ENCODE data around the gene RANBP17.
A peak's percentile ranks its signal among the peaks of the same experiment; 100 is the strongest.
"Not testable (repeated sequence)": the region's sequence is repeated elsewhere in the genome, so short reads cannot be mapped to it uniquely, and the experiment has no call there.

Gene RANBP17

DNA sequence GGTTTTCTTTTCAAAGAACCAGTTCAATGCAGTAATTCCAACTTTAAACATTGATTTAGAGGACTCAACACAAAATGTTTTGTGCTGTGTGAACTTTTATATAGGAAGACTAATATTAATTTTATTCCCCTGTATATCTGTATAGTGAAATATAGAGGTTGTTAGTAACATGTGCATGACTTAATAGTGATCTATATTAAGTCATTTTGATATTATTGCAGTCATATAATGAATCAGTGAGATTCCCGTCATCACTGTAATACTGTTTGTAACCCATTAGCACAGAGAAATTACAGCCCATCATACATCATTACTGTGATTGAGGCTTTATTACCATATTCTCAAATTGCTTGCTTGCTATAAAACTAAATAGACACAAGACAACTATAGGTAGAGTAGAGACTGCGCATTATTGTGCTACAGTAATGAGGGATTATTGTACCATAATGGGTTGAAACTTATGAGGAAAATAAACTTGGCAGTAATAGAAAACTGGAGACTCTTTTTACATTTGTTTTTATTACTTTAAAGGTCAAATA is 170.7 kb downstream of the RANBP17 start:
- ChIA-PET CTCF (no interaction called here), POLR2A (no interaction called here)
- Histone ChIP-seq H3K9me3 (ENCODE audit: control insufficient read depth, insufficient read depth, low read depth, low read length) (no peaks in the 10 kb centered on the region), H3K4me3 (ENCODE audit: low read depth, low read length) (no peak overlapping the region), H3K27ac (ENCODE audit: extremely low read depth, low read depth, low read length) (no peak overlapping the region), H3K4me1 (ENCODE audit: control insufficient read depth, insufficient read depth, low read length) (no peaks in the 10 kb centered on the region), H3K36me3 (ENCODE audit: control insufficient read depth in 2 of 2, insufficient read depth in 1 of 2, low read length in 2 of 2) (no peaks in the 10 kb centered on the region; a peak in 1 of 3 replicates)
- TF ChIP-seq KLF8 (tag by site-specific recombination; IDR thresholded peaks at IDR 0.05) (no peak), ZNF155 (tag by site-specific recombination; IDR thresholded peaks at IDR 0.05) (no peak), ZBTB26 (tag by site-specific recombination; optimal IDR thresholded peaks at IDR 0.05) (no peak), ZNF843 (tag by site-specific recombination; IDR thresholded peaks at IDR 0.05) (no peak), ZFHX2 (tag by site-specific recombination; conservative IDR thresholded peaks at IDR 0.05) (no peak), ZNF747 (tag by site-specific recombination; IDR thresholded peaks at IDR 0.05) (no peak), ZNF670 (tag by site-specific recombination; IDR thresholded peaks at IDR 0.05; ENCODE audit: low read depth) (no peak)

GRCh38 chr5:171041893-171042292 is 180.1 kb downstream of the RANBP17 start:
- H3K9me3 ChIP-seq (ENCODE audit: control insufficient read depth, insufficient read depth, low read depth, low read length); H3K4me1 ChIP-seq (ENCODE audit: control insufficient read depth, insufficient read depth, low read length); H3K36me3 ChIP-seq (ENCODE audit: control insufficient read depth in 2 of 2, insufficient read depth in 1 of 2, low read length in 2 of 2); H3K27ac ChIP-seq (ENCODE audit: extremely low read depth, low read depth, low read length); POLR2A ChIA-PET; H3K4me3 ChIP-seq (ENCODE audit: low read depth, low read length); CTCF ChIA-PET: not testable (repeated sequence)
- peak; percentile 67 for TF ChIP-seq ZNF146 (tag by site-specific recombination; IDR thresholded peaks at IDR 0.05)

DNA sequence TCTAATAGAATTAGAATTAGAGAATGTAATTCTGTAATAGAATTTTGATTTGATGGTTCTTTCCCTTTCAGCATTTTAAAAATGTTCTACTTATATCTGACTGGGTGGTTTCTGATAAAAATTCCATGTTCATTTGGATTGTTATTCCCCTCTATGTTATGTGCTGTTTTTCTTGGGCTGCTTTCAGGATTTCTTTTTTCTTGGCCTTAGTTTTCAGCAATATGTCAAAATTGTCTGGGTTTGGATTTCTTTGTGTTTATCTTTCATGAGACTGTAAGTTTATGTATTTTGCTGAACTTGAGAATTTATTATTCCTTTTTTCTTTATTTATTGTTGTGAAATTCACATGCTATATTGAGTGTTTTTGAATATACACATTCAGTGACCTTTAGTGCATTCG is 189.1 kb downstream of the RANBP17 start:
- Histone ChIP-seq H3K27ac (ENCODE audit: extremely low read depth, low read depth, low read length) (no peak overlapping the region), H3K4me3 (ENCODE audit: low read depth, low read length) (no peak overlapping the region), H3K36me3 (ENCODE audit: control insufficient read depth in 2 of 2, insufficient read depth in 1 of 2, low read length in 2 of 2) (no peaks in the 10 kb centered on the region), H3K9me3 (ENCODE audit: control insufficient read depth, insufficient read depth, low read depth, low read length) (no peaks in the 10 kb centered on the region), H3K4me1 (ENCODE audit: control insufficient read depth, insufficient read depth, low read length) (no peaks in the 10 kb centered on the region)
- ChIA-PET POLR2A (no interaction called here), CTCF (no interaction called here)
- TF ChIP-seq ZBTB20 (tag by site-specific recombination; IDR thresholded peaks at IDR 0.05) (no peak), KLF8 (tag by site-specific recombination; IDR thresholded peaks at IDR 0.05) (no peak), ZNF521 (tag by site-specific recombination; IDR thresholded peaks at IDR 0.05) (no peak), PRDM6 (tag by site-specific recombination; IDR thresholded peaks at IDR 0.05) (no peak), ZNF248 (tag by site-specific recombination; IDR thresholded peaks at IDR 0.05) (no peak), ZNF341 (tag by site-specific recombination; IDR thresholded peaks at IDR 0.05; ENCODE audit: low read depth) (no peak), ZNF138 (tag by site-specific recombination; IDR thresholded peaks at IDR 0.05; ENCODE audit: borderline replicate concordance) (no peak), ZNF274 (IDR thresholded peaks at IDR 0.05; ENCODE audit: low read length) (no peak), ZNF274 (tag by site-specific recombination; IDR thresholded peaks at IDR 0.05; ENCODE audit: borderline replicate concordance) (no peak)
- TF ChIP-seq, protein P1, sequence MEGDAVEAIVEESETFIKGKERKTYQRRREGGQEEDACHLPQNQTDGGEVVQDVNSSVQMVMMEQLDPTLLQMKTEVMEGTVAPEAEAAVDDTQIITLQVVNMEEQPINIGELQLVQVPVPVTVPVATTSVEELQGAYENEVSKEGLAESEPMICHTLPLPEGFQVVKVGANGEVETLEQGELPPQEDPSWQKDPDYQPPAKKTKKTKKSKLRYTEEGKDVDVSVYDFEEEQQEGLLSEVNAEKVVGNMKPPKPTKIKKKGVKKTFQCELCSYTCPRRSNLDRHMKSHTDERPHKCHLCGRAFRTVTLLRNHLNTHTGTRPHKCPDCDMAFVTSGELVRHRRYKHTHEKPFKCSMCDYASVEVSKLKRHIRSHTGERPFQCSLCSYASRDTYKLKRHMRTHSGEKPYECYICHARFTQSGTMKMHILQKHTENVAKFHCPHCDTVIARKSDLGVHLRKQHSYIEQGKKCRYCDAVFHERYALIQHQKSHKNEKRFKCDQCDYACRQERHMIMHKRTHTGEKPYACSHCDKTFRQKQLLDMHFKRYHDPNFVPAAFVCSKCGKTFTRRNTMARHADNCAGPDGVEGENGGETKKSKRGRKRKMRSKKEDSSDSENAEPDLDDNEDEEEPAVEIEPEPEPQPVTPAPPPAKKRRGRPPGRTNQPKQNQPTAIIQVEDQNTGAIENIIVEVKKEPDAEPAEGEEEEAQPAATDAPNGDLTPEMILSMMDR (tag by site-specific recombination; IDR thresholded peaks at IDR 0.05), result no peak
- TF ChIP-seq, protein P2, sequence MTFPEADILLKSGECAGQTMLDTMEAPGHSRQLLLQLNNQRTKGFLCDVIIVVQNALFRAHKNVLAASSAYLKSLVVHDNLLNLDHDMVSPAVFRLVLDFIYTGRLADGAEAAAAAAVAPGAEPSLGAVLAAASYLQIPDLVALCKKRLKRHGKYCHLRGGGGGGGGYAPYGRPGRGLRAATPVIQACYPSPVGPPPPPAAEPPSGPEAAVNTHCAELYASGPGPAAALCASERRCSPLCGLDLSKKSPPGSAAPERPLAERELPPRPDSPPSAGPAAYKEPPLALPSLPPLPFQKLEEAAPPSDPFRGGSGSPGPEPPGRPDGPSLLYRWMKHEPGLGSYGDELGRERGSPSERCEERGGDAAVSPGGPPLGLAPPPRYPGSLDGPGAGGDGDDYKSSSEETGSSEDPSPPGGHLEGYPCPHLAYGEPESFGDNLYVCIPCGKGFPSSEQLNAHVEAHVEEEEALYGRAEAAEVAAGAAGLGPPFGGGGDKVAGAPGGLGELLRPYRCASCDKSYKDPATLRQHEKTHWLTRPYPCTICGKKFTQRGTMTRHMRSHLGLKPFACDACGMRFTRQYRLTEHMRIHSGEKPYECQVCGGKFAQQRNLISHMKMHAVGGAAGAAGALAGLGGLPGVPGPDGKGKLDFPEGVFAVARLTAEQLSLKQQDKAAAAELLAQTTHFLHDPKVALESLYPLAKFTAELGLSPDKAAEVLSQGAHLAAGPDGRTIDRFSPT (tag by site-specific recombination; IDR thresholded peaks at IDR 0.05), result no peak
- TF ChIP-seq, protein P3, sequence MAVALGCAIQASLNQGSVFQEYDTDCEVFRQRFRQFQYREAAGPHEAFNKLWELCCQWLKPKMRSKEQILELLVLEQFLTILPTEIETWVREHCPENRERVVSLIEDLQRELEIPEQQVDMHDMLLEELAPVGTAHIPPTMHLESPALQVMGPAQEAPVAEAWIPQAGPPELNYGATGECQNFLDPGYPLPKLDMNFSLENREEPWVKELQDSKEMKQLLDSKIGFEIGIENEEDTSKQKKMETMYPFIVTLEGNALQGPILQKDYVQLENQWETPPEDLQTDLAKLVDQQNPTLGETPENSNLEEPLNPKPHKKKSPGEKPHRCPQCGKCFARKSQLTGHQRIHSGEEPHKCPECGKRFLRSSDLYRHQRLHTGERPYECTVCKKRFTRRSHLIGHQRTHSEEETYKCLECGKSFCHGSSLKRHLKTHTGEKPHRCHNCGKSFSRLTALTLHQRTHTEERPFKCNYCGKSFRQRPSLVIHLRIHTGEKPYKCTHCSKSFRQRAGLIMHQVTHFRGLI (tag by site-specific recombination; IDR thresholded peaks at IDR 0.05), result no peak
